Measurements from ENCODE around the gene ZSCAN31. TPM values are rescaled to one million over a fixed set of nuclear protein-coding genes. Genes with fewer than 3 reads are reported as not detected.

The ZSCAN31 gene
- total and polyA plus RNA-seq, 9 of the 15 experiments (the other 6 are each of a cell fraction or from before 2014, with no cell fraction given): 3.9 to 12.1 (median 7.0) TPM

DNA sequence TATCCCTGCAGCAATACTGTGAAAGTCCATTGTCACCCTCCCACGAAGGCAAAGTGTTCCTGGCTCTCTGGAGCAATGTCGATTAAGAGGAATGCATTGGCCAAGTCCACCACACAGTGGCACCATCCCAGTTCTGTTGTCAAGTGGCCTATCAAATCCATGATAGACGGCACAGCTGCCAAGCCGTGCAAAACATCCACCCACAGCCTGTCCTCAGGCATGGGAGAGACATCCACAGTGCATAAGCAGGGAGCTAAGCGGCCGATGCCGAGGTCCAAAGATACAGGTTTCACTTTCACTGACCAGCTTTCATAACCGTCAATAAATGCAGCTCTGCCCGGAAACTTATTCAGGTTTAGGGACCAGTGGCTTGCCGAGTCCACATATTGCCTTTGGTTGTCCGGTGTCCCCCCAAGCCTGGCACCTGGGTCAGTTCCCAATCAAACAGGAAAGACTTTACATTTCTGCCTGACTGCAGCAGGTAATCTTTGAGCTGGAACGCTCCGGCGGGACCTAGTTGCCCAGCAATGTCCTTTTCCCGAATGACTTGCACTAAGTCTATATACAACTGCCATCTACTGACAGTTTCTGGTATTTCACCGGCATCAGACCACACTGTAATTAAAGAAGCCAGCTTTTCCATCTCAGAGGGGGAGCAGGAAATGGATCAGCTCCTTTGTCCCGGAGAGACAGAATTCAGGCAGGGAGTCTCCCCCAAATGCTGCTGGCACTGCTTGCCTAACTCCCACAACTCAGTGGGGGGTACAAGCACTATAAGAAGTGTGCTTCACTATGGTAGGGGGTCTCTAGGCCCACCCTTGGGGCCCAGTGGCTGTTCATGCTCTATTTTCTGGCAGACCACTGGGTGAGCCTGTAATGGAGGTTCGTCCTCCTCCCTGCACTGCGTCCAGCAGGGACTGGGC, 20.1 kb upstream of the ZSCAN31 start (continued):
- TF ChIP-seq NFE2L1 (tag; IDR thresholded peaks at IDR 0.05; ENCODE audit: borderline replicate concordance, low read depth) (peak; percentile 43; the same call in 1 of the 2 replicates), RBFOX2 (IDR thresholded peaks at IDR 0.05; ENCODE audit: low read depth, low read length) (no peak), POU5F1 (IDR thresholded peaks at IDR 0.05; ENCODE audit: borderline replicate concordance, low read depth, low read length, partially characterized antibody) (no peak), HMG20A (CRISPR knock-in tag; conservative IDR thresholded peaks at IDR 0.05) (no peak), HNRNPH1 (optimal IDR thresholded peaks at IDR 0.05; ENCODE audit: low read depth, low read length) (no peak)
- TF ChIP-seq, protein P1, sequence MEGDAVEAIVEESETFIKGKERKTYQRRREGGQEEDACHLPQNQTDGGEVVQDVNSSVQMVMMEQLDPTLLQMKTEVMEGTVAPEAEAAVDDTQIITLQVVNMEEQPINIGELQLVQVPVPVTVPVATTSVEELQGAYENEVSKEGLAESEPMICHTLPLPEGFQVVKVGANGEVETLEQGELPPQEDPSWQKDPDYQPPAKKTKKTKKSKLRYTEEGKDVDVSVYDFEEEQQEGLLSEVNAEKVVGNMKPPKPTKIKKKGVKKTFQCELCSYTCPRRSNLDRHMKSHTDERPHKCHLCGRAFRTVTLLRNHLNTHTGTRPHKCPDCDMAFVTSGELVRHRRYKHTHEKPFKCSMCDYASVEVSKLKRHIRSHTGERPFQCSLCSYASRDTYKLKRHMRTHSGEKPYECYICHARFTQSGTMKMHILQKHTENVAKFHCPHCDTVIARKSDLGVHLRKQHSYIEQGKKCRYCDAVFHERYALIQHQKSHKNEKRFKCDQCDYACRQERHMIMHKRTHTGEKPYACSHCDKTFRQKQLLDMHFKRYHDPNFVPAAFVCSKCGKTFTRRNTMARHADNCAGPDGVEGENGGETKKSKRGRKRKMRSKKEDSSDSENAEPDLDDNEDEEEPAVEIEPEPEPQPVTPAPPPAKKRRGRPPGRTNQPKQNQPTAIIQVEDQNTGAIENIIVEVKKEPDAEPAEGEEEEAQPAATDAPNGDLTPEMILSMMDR (IDR thresholded peaks at IDR 0.05 in 2 of 3, conservative IDR thresholded peaks at IDR 0.05 in 1 of 3; ENCODE audit: insufficient read depth in 2 of 3, low read depth in 1 of 3, low read length in 3 of 3): peak; percentile 79 to 95 (median 84)
- TF ChIP-seq, protein P2, sequence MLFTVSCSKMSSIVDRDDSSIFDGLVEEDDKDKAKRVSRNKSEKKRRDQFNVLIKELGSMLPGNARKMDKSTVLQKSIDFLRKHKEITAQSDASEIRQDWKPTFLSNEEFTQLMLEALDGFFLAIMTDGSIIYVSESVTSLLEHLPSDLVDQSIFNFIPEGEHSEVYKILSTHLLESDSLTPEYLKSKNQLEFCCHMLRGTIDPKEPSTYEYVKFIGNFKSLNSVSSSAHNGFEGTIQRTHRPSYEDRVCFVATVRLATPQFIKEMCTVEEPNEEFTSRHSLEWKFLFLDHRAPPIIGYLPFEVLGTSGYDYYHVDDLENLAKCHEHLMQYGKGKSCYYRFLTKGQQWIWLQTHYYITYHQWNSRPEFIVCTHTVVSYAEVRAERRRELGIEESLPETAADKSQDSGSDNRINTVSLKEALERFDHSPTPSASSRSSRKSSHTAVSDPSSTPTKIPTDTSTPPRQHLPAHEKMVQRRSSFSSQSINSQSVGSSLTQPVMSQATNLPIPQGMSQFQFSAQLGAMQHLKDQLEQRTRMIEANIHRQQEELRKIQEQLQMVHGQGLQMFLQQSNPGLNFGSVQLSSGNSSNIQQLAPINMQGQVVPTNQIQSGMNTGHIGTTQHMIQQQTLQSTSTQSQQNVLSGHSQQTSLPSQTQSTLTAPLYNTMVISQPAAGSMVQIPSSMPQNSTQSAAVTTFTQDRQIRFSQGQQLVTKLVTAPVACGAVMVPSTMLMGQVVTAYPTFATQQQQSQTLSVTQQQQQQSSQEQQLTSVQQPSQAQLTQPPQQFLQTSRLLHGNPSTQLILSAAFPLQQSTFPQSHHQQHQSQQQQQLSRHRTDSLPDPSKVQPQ (CRISPR knock-in tag; IDR thresholded peaks at IDR 0.05; ENCODE audit: borderline replicate concordance): no peak
- TF ChIP-seq, protein P3, sequence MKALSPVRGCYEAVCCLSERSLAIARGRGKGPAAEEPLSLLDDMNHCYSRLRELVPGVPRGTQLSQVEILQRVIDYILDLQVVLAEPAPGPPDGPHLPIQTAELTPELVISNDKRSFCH (CRISPR knock-in tag; IDR thresholded peaks at IDR 0.05): no peak
- TF ChIP-seq, protein P3 (tag; IDR thresholded peaks at IDR 0.05): no peak
- TF ChIP-seq, protein P4, sequence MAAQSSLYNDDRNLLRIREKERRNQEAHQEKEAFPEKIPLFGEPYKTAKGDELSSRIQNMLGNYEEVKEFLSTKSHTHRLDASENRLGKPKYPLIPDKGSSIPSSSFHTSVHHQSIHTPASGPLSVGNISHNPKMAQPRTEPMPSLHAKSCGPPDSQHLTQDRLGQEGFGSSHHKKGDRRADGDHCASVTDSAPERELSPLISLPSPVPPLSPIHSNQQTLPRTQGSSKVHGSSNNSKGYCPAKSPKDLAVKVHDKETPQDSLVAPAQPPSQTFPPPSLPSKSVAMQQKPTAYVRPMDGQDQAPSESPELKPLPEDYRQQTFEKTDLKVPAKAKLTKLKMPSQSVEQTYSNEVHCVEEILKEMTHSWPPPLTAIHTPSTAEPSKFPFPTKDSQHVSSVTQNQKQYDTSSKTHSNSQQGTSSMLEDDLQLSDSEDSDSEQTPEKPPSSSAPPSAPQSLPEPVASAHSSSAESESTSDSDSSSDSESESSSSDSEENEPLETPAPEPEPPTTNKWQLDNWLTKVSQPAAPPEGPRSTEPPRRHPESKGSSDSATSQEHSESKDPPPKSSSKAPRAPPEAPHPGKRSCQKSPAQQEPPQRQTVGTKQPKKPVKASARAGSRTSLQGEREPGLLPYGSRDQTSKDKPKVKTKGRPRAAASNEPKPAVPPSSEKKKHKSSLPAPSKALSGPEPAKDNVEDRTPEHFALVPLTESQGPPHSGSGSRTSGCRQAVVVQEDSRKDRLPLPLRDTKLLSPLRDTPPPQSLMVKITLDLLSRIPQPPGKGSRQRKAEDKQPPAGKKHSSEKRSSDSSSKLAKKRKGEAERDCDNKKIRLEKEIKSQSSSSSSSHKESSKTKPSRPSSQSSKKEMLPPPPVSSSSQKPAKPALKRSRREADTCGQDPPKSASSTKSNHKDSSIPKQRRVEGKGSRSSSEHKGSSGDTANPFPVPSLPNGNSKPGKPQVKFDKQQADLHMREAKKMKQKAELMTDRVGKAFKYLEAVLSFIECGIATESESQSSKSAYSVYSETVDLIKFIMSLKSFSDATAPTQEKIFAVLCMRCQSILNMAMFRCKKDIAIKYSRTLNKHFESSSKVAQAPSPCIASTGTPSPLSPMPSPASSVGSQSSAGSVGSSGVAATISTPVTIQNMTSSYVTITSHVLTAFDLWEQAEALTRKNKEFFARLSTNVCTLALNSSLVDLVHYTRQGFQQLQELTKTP (IDR thresholded peaks at IDR 0.05; ENCODE audit: low read depth in 1 of 2, partially characterized antibody in 2 of 2): no peak
- TF ChIP-seq, protein P5, sequence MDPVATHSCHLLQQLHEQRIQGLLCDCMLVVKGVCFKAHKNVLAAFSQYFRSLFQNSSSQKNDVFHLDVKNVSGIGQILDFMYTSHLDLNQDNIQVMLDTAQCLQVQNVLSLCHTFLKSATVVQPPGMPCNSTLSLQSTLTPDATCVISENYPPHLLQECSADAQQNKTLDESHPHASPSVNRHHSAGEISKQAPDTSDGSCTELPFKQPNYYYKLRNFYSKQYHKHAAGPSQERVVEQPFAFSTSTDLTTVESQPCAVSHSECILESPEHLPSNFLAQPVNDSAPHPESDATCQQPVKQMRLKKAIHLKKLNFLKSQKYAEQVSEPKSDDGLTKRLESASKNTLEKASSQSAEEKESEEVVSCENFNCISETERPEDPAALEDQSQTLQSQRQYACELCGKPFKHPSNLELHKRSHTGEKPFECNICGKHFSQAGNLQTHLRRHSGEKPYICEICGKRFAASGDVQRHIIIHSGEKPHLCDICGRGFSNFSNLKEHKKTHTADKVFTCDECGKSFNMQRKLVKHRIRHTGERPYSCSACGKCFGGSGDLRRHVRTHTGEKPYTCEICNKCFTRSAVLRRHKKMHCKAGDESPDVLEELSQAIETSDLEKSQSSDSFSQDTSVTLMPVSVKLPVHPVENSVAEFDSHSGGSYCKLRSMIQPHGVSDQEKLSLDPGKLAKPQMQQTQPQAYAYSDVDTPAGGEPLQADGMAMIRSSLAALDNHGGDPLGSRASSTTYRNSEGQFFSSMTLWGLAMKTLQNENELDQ (CRISPR knock-in tag; IDR thresholded peaks at IDR 0.05; ENCODE audit: borderline replicate concordance): no peak

Data from K562 (cell line).